WTC11 (cell line): ENCODE measurements around the gene CUL2. TPM values are rescaled to one million over a fixed set of nuclear protein-coding genes. Genes with fewer than 3 reads are reported as not detected.

Experiments used
- ATAC-seq: fragments of 200-7000 bp; cut with Tn5 transposase; 2 replicates; pipeline ENCODE4 v1.10.0; 2021; ENCODE audit warnings: mild to moderate bottlenecking, moderate library complexity
- CTCF ChIA-PET: fragments of 300-600 bp; sonication (Branson Sonifier 250); formaldehyde crosslinking; loops from one replicate; lab custom pipeline; 2021; ENCODE audit warnings: antibody characterized with exemption; lab: Charles Lee
- POLR2A ChIA-PET: fragments of 350-600 bp; sonication (Branson Sonifier 250); formaldehyde crosslinking; loops from one replicate; lab custom pipeline; 2021; ENCODE audit warnings: antibody characterized with exemption; lab: Charles Lee
- DNase-seq: peaks from one replicate; pipeline ENCODE4 v3.0.0; 2021; ENCODE audit warnings: low spot score
- H3K27ac Mint-ChIP-seq: 2 replicates; pipeline ENCODE4 v1.8.0; 2021; ENCODE audit warnings: mixed read lengths
- H3K27me3 Mint-ChIP-seq: 2 replicates; pipeline ENCODE4 v1.8.0; 2021; ENCODE audit warnings: low read depth, mild to moderate bottlenecking, moderate library complexity, mixed read lengths
- H3K36me3 Mint-ChIP-seq: 2 replicates; pipeline ENCODE4 v1.8.0; 2021; ENCODE audit warnings: mixed read lengths
- H3K4me1 Mint-ChIP-seq: 2 replicates; pipeline ENCODE4 v1.8.0; 2022; ENCODE audit warnings: mixed read lengths
- H3K4me3 Mint-ChIP-seq: 2 replicates; pipeline ENCODE4 v1.8.0; 2021; ENCODE audit warnings: mild to moderate bottlenecking, moderate library complexity, mixed read lengths
- H3K9me3 Mint-ChIP-seq: 2 replicates; pipeline ENCODE4 v1.8.0; 2021; ENCODE audit warnings: mixed read lengths
- ESRRA ChIP-seq: sonication (generic); formaldehyde crosslinking; IDR thresholded peaks from 2 replicates; pipeline ENCODE4 v1.8.1; 2022; ENCODE audit warnings: mild to moderate bottlenecking, missing genetic modification reagents, borderline replicate concordance
- IRF2 ChIP-seq: sonication (generic); formaldehyde crosslinking; IDR thresholded peaks from 2 replicates; pipeline ENCODE4 v1.8.0; 2022; ENCODE audit warnings: low read depth, missing genetic modification reagents, borderline replicate concordance
- JUN ChIP-seq: sonication (generic); formaldehyde crosslinking; IDR thresholded peaks from 2 replicates; pipeline ENCODE4 v1.8.0; 2023; ENCODE audit warnings: mild to moderate bottlenecking, missing genetic modification reagents
- RELA ChIP-seq: sonication (generic); formaldehyde crosslinking; IDR thresholded peaks from 2 replicates; pipeline ENCODE4 v1.8.1; 2022; ENCODE audit warnings: missing genetic modification reagents, mild to moderate bottlenecking, borderline replicate concordance
- SMAD4 ChIP-seq: sonication (generic); formaldehyde crosslinking; IDR thresholded peaks from 2 replicates; pipeline ENCODE4 v1.8.0; 2022; ENCODE audit warnings: mild to moderate bottlenecking, missing genetic modification reagents
- SOX15 ChIP-seq: fragments of 250-450 bp; sonication (Bioruptor Pico); IDR thresholded peaks from 2 replicates; pipeline ENCODE4 v1.9.0; 2021; ENCODE audit warnings: mild to moderate bottlenecking
- TEAD4 ChIP-seq: sonication (generic); formaldehyde crosslinking; IDR thresholded peaks from 2 replicates; pipeline ENCODE4 v1.8.0; 2022; ENCODE audit warnings: mild to moderate bottlenecking, missing genetic modification reagents
- ZNF219 ChIP-seq: sonication (generic); formaldehyde crosslinking; IDR thresholded peaks from 2 replicates; pipeline ENCODE4 v1.8.0; 2023; ENCODE audit warnings: missing genetic modification reagents, mild to moderate bottlenecking, borderline replicate concordance
- ZNF317 ChIP-seq: sonication (generic); formaldehyde crosslinking; IDR thresholded peaks from 2 replicates; pipeline ENCODE4 v1.8.1; 2023; ENCODE audit warnings: low read depth, mild to moderate bottlenecking, moderate library complexity, missing genetic modification reagents, borderline replicate concordance
- ZNF423 ChIP-seq: fragments of 250-450 bp; sonication (Bioruptor Pico); IDR thresholded peaks from 2 replicates; pipeline ENCODE4 v2.1.2; 2022; ENCODE audit warnings: mild to moderate bottlenecking, moderate library complexity
- total RNA-seq: library from RNA; stranded (reverse); gene quantifications from 3 replicates; pipeline ENCODE4 v1.2.3, GENCODE V29; 2021
- TF ChIP-seq, protein P1 (sequence below): sonication (generic); formaldehyde crosslinking; IDR thresholded peaks from 2 replicates; pipeline ENCODE4 v1.8.1; 2022; ENCODE audit warnings: mild to moderate bottlenecking, missing genetic modification reagents, moderate library complexity, borderline replicate concordance
- TF ChIP-seq, protein P2 (sequence below): sonication (generic); formaldehyde crosslinking; IDR thresholded peaks from 2 replicates; pipeline ENCODE4 v1.8.1; 2023; ENCODE audit warnings: mild to moderate bottlenecking, missing genetic modification reagents, moderate library complexity
- TF ChIP-seq, protein P3 (sequence below): sonication (generic); formaldehyde crosslinking; IDR thresholded peaks from 2 replicates; pipeline ENCODE4 v1.8.1; 2023; ENCODE audit warnings: mild to moderate bottlenecking, missing genetic modification reagents, moderate library complexity
- TF ChIP-seq, protein P4 (sequence below): fragments of 250-450 bp; sonication (Bioruptor Pico); IDR thresholded peaks from 2 replicates; pipeline ENCODE4 v1.9.0; 2021; ENCODE audit warnings: mild to moderate bottlenecking
- TF ChIP-seq, protein P5 (sequence below): sonication (generic); formaldehyde crosslinking; IDR thresholded peaks from 2 replicates; pipeline ENCODE4 v1.8.0; 2023; ENCODE audit warnings: missing genetic modification reagents, mild to moderate bottlenecking, borderline replicate concordance
- TF ChIP-seq, protein P6 (sequence below): sonication (generic); formaldehyde crosslinking; IDR thresholded peaks from 2 replicates; pipeline ENCODE4 v1.8.1; 2023; ENCODE audit warnings: mild to moderate bottlenecking, missing genetic modification reagents
- TF ChIP-seq, protein P7 (sequence below): sonication (generic); formaldehyde crosslinking; IDR thresholded peaks from 2 replicates; pipeline ENCODE4 v1.8.1; 2022; ENCODE audit warnings: low read depth, missing genetic modification reagents, borderline replicate concordance
- TF ChIP-seq, protein P8 (sequence below): fragments of 250-450 bp; sonication (Bioruptor Pico); IDR thresholded peaks from 2 replicates; pipeline ENCODE4 v1.9.0; 2021; ENCODE audit warnings: mild to moderate bottlenecking, borderline replicate concordance
- TF ChIP-seq, protein P9 (sequence below): sonication (generic); formaldehyde crosslinking; IDR thresholded peaks from 2 replicates; pipeline ENCODE4 v1.8.1; 2022; ENCODE audit warnings: mild to moderate bottlenecking, moderate library complexity, missing genetic modification reagents

CUL2 gene
- total RNA-seq, 1 experiment from 2014 or later: 38.3 TPM

DNA sequence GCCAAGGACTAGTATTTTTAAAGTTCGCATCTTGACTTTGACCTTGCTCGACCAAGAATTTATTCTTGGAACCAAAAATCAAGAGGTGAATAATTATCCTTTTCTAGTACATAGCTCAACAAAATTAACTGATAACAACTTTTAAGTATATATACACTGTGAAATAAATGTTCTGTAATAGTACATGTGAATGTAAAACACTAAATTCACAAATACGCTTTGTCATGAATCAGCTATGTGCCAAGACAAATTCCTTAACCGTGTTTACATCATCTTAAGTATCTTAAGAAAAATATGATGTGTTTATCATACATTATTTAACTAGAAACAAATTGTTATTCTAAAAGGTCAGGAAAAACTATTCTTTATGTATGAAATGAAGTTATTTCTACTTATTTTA, 83.3 kb downstream of the CUL2 start:
- H3K36me3 Mint-ChIP-seq: peaks cover 14% of the 10 kb centered on the region
- H3K27me3 Mint-ChIP-seq: no peaks in the 10 kb centered on the region
- no peak overlapping the region for H3K4me3 Mint-ChIP-seq
- no peaks in the 10 kb centered on the region for H3K9me3 Mint-ChIP-seq
- TF ChIP-seq SOX15 (no peak), JUN (CRISPR knock-in tag) (no peak), SMAD4 (CRISPR knock-in tag) (no peak), ZNF219 (CRISPR knock-in tag) (no peak), ZNF423 (no peak)
- TF ChIP-seq, protein P1, sequence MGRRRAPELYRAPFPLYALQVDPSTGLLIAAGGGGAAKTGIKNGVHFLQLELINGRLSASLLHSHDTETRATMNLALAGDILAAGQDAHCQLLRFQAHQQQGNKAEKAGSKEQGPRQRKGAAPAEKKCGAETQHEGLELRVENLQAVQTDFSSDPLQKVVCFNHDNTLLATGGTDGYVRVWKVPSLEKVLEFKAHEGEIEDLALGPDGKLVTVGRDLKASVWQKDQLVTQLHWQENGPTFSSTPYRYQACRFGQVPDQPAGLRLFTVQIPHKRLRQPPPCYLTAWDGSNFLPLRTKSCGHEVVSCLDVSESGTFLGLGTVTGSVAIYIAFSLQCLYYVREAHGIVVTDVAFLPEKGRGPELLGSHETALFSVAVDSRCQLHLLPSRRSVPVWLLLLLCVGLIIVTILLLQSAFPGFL (CRISPR knock-in tag): no peak
- TF ChIP-seq, protein P2, sequence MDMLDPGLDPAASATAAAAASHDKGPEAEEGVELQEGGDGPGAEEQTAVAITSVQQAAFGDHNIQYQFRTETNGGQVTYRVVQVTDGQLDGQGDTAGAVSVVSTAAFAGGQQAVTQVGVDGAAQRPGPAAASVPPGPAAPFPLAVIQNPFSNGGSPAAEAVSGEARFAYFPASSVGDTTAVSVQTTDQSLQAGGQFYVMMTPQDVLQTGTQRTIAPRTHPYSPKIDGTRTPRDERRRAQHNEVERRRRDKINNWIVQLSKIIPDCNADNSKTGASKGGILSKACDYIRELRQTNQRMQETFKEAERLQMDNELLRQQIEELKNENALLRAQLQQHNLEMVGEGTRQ (CRISPR knock-in tag): no peak
- TF ChIP-seq, protein P3, sequence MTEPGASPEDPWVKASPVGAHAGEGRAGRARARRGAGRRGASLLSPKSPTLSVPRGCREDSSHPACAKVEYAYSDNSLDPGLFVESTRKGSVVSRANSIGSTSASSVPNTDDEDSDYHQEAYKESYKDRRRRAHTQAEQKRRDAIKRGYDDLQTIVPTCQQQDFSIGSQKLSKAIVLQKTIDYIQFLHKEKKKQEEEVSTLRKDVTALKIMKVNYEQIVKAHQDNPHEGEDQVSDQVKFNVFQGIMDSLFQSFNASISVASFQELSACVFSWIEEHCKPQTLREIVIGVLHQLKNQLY (CRISPR knock-in tag): no peak
- H3K4me1 Mint-ChIP-seq: peaks cover 26% of the 10 kb centered on the region
- ATAC-seq (no peak), DNase-seq (no peak)
- ChIA-PET CTCF (interaction anchor here (2.1 kb wide), 1 partner anchor 12 kb away, joined by 13 read pairs; no protein-coding TSS in a partner anchor), POLR2A (no interaction called here)
- no peak overlapping the region for H3K27ac Mint-ChIP-seq

DNA sequence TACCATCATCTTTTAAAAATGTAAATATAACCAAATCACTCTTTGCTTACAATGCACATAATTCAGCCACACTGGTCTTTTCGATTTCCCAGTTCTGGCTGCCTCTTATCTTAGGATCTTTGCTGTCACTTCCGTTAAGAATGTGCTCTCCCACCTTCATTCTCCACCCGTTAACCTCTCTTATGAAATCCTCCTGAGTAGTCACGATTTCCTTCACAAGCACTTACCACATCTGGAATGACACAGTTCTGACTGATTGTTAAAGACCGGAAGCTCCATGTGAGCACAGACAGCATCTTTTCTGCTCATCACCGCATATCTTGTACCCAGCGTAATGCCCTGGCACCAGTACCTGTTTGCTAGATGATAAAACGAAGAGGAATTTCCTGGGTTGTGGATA, 84.3 kb downstream of the CUL2 start:
- CTCF ChIA-PET: no interaction called here
- ATAC-seq: no peak

More for the DNA sequence above, 84.3 kb downstream of the CUL2 start:
- Mint-ChIP-seq H3K36me3 (peaks cover 9% of the 10 kb centered on the region), H3K27me3 (no peaks in the 10 kb centered on the region), H3K9me3 (no peaks in the 10 kb centered on the region), H3K4me1 (peaks cover 25% of the 10 kb centered on the region), H3K4me3 (no peak overlapping the region), H3K27ac (no peak overlapping the region)
- TF ChIP-seq, protein P4, sequence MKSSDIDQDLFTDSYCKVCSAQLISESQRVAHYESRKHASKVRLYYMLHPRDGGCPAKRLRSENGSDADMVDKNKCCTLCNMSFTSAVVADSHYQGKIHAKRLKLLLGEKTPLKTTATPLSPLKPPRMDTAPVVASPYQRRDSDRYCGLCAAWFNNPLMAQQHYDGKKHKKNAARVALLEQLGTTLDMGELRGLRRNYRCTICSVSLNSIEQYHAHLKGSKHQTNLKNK (CRISPR knock-in tag): no peak
- TF ChIP-seq, protein P5, sequence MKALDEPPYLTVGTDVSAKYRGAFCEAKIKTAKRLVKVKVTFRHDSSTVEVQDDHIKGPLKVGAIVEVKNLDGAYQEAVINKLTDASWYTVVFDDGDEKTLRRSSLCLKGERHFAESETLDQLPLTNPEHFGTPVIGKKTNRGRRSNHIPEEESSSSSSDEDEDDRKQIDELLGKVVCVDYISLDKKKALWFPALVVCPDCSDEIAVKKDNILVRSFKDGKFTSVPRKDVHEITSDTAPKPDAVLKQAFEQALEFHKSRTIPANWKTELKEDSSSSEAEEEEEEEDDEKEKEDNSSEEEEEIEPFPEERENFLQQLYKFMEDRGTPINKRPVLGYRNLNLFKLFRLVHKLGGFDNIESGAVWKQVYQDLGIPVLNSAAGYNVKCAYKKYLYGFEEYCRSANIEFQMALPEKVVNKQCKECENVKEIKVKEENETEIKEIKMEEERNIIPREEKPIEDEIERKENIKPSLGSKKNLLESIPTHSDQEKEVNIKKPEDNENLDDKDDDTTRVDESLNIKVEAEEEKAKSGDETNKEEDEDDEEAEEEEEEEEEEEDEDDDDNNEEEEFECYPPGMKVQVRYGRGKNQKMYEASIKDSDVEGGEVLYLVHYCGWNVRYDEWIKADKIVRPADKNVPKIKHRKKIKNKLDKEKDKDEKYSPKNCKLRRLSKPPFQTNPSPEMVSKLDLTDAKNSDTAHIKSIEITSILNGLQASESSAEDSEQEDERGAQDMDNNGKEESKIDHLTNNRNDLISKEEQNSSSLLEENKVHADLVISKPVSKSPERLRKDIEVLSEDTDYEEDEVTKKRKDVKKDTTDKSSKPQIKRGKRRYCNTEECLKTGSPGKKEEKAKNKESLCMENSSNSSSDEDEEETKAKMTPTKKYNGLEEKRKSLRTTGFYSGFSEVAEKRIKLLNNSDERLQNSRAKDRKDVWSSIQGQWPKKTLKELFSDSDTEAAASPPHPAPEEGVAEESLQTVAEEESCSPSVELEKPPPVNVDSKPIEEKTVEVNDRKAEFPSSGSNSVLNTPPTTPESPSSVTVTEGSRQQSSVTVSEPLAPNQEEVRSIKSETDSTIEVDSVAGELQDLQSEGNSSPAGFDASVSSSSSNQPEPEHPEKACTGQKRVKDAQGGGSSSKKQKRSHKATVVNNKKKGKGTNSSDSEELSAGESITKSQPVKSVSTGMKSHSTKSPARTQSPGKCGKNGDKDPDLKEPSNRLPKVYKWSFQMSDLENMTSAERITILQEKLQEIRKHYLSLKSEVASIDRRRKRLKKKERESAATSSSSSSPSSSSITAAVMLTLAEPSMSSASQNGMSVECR (CRISPR knock-in tag): no peak
- TF ChIP-seq, protein P6, sequence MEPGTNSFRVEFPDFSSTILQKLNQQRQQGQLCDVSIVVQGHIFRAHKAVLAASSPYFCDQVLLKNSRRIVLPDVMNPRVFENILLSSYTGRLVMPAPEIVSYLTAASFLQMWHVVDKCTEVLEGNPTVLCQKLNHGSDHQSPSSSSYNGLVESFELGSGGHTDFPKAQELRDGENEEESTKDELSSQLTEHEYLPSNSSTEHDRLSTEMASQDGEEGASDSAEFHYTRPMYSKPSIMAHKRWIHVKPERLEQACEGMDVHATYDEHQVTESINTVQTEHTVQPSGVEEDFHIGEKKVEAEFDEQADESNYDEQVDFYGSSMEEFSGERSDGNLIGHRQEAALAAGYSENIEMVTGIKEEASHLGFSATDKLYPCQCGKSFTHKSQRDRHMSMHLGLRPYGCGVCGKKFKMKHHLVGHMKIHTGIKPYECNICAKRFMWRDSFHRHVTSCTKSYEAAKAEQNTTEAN (CRISPR knock-in tag): no peak
- TF ChIP-seq, protein P7, sequence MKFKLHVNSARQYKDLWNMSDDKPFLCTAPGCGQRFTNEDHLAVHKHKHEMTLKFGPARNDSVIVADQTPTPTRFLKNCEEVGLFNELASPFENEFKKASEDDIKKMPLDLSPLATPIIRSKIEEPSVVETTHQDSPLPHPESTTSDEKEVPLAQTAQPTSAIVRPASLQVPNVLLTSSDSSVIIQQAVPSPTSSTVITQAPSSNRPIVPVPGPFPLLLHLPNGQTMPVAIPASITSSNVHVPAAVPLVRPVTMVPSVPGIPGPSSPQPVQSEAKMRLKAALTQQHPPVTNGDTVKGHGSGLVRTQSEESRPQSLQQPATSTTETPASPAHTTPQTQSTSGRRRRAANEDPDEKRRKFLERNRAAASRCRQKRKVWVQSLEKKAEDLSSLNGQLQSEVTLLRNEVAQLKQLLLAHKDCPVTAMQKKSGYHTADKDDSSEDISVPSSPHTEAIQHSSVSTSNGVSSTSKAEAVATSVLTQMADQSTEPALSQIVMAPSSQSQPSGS (CRISPR knock-in tag): no peak
- TF ChIP-seq RELA (CRISPR knock-in tag) (no peak), TEAD4 (no peak), IRF2 (no peak), ZNF317 (CRISPR knock-in tag) (no peak), ESRRA (no peak)
- TF ChIP-seq, protein P8, sequence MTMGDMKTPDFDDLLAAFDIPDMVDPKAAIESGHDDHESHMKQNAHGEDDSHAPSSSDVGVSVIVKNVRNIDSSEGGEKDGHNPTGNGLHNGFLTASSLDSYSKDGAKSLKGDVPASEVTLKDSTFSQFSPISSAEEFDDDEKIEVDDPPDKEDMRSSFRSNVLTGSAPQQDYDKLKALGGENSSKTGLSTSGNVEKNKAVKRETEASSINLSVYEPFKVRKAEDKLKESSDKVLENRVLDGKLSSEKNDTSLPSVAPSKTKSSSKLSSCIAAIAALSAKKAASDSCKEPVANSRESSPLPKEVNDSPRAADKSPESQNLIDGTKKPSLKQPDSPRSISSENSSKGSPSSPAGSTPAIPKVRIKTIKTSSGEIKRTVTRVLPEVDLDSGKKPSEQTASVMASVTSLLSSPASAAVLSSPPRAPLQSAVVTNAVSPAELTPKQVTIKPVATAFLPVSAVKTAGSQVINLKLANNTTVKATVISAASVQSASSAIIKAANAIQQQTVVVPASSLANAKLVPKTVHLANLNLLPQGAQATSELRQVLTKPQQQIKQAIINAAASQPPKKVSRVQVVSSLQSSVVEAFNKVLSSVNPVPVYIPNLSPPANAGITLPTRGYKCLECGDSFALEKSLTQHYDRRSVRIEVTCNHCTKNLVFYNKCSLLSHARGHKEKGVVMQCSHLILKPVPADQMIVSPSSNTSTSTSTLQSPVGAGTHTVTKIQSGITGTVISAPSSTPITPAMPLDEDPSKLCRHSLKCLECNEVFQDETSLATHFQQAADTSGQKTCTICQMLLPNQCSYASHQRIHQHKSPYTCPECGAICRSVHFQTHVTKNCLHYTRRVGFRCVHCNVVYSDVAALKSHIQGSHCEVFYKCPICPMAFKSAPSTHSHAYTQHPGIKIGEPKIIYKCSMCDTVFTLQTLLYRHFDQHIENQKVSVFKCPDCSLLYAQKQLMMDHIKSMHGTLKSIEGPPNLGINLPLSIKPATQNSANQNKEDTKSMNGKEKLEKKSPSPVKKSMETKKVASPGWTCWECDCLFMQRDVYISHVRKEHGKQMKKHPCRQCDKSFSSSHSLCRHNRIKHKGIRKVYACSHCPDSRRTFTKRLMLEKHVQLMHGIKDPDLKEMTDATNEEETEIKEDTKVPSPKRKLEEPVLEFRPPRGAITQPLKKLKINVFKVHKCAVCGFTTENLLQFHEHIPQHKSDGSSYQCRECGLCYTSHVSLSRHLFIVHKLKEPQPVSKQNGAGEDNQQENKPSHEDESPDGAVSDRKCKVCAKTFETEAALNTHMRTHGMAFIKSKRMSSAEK (CRISPR knock-in tag): no peak
- TF ChIP-seq, protein P9, sequence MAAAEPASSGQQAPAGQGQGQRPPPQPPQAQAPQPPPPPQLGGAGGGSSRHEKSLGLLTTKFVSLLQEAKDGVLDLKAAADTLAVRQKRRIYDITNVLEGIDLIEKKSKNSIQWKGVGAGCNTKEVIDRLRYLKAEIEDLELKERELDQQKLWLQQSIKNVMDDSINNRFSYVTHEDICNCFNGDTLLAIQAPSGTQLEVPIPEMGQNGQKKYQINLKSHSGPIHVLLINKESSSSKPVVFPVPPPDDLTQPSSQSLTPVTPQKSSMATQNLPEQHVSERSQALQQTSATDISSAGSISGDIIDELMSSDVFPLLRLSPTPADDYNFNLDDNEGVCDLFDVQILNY (CRISPR knock-in tag): no peak
- POLR2A ChIA-PET: no interaction called here
- no peak for DNase-seq
